ENCODE results near the gene AFG1L. TPM values are rescaled to one million over a fixed set of nuclear protein-coding genes. Genes with fewer than 3 reads are reported as not detected.

The AFG1L gene
- total RNA-seq, 1 donor, result 6.0 TPM

DNA sequence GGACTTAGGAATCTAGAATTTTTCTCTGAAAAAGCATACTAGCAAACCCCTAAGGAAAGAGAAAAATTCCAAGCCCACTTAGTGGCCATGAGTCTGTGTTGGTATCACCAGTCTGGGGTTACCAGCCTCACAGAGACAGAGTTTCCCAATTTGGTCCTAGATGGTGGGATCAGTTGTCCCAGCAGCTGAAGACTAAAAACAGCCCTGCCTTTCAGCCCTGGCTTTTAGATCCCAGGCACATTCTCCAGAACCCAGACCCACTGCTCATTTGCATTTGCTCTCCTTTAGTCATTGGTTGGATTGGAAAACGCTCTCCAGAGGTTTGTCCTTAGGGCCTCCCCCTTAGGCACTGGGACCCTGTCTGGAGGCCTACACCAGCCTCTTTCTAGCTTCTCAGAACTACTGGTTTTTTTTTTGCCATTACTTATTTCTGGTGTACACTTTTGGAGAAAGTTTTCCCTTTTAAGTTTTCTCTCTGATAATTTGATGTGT, 226.8 kb downstream of the AFG1L start:
- TF ChIP-seq, protein P1, sequence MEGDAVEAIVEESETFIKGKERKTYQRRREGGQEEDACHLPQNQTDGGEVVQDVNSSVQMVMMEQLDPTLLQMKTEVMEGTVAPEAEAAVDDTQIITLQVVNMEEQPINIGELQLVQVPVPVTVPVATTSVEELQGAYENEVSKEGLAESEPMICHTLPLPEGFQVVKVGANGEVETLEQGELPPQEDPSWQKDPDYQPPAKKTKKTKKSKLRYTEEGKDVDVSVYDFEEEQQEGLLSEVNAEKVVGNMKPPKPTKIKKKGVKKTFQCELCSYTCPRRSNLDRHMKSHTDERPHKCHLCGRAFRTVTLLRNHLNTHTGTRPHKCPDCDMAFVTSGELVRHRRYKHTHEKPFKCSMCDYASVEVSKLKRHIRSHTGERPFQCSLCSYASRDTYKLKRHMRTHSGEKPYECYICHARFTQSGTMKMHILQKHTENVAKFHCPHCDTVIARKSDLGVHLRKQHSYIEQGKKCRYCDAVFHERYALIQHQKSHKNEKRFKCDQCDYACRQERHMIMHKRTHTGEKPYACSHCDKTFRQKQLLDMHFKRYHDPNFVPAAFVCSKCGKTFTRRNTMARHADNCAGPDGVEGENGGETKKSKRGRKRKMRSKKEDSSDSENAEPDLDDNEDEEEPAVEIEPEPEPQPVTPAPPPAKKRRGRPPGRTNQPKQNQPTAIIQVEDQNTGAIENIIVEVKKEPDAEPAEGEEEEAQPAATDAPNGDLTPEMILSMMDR (IDR thresholded peaks at IDR 0.05; ENCODE audit: insufficient read depth, low read length), result no peak
- no peak overlapping the region for H3K4me3 ChIP-seq (ENCODE audit: low read depth, low read length)
- no peak for DNase-seq (ENCODE audit: low read depth)

DNA sequence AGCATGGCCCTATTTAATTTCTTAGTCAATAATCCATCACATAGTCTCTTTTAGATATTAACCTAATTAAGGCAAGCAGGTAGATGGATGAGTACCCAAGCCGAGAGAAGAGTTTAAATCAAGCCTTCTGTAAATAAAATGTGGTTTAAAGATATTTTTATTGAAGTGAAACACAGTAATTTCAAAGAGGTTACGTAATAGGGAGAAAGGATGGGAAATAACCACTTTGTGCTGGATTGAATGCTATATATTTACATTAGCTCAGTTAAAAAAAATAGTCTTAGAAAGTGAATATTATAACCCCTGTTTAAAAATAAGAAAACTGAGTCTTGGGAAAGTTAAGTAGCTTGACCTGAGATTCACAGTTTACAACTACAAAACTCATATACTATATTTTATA, 228.8 kb downstream of the AFG1L start:
- H3K4me3 ChIP-seq (ENCODE audit: low read depth, low read length), result no peak overlapping the region
- DNase-seq (ENCODE audit: low read depth), result no peak
- TF ChIP-seq, protein P1 (IDR thresholded peaks at IDR 0.05; ENCODE audit: insufficient read depth, low read length), result no peak

DNA sequence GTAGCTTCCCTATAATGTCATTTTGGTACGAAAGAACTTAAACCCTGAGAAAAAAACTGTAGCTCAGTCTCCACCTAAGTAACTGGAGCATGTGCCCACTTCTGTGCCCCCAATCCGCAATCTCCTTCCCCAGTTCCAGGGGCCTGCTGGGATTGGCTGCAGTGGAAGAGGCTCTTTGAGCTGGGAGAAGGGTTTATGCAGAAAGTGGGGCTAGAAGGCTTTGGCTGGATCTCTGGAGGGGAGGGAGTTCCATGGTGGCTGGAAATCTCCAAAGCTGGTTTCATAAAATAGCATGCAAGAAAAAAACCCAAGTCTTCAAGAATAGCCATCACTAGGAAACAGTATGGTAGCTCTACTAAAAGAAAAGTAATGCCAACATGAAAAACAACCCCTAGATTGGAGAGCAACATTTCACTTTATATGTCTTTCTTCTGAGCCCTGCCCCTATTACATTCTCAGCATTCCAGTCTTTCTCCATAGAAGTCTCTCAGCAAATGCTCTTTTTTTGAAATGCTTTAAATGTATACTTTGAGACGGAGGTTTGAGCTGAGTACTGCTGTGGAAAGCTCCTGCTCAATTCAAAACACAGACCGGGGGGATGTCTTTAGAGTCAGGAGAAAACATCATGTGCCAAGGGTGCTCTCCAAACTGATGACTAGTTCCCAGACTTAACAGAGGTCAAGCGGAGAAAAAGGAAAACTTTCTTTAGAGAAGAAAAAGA, 229.8 kb downstream of the AFG1L start:
- peak; percentile 22 for DNase-seq (ENCODE audit: low read depth)
- TF ChIP-seq, protein P1 (IDR thresholded peaks at IDR 0.05; ENCODE audit: insufficient read depth, low read length), result no peak
- no peak overlapping the region for H3K4me3 ChIP-seq (ENCODE audit: low read depth, low read length)

DNA sequence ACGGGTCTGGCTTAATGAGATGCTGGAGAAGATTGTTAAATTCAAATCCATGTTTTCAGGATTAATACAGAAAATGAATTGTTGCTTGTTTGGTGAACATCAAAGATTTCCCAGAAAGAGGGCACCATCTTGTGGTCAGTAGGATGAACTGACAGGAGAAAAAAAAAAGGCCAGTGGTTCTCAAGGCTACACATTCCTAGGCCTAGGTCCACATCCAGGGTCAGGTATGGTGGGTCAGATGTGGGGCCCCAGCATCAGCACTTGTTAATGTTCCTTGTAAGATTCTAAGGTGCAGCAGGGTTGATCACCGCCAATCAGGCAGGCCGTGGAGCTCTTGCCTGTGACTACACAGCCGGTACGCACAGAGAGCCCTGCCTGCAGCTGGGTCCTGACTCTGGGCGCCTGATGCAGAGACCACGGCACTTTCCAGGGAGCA, 231.9 kb downstream of the AFG1L start:
- peak; percentile 69 for DNase-seq (ENCODE audit: low read depth)
- TF ChIP-seq, protein P1 (IDR thresholded peaks at IDR 0.05; ENCODE audit: insufficient read depth, low read length), result peak; percentile 85
- no peak overlapping the region for H3K4me3 ChIP-seq (ENCODE audit: low read depth, low read length)

DNA sequence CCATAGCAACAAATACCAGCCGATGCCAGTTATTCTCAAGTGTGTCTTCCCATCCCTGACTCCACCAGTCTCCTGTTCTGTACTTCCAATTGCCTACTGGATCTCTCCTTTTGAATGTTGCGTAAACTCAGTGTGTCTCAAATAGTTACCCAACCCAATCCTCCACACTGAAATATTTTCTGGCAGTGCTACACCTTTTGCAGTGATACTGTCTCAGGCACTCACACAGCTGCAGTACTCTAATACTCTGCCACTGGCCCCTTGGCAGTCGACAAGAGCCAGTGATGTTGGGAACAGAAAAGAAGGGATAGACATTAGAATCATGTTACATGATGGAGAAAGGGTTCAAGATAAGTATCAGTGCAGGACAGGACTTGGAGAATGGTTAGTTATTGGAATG, 234.0 kb downstream of the AFG1L start:
- no peak for DNase-seq (ENCODE audit: low read depth)
- TF ChIP-seq, protein P1 (IDR thresholded peaks at IDR 0.05; ENCODE audit: insufficient read depth, low read length), result no peak
- no peak overlapping the region for H3K4me3 ChIP-seq (ENCODE audit: low read depth, low read length)

DNA sequence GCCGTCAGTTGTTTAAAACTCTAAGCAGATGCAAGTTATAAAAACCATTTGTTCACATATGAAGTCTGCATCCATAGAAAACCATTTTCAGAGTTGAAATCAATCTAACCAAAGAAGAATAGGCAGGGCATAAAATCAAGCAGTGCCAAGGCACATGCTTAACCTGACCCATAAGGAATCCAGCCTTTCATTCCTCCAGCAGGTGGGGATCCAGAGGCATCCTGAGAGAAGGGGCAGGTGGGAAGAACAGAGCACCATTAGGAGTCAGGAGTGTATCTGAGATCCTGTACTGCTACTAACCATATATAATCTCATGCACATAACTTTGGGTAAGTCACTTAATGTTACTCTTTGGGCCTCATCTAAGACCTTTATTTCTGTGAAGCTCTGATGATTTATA, 236.5 kb downstream of the AFG1L start:
- H3K4me3 ChIP-seq (ENCODE audit: low read depth, low read length), result no peak overlapping the region
- no peak for DNase-seq (ENCODE audit: low read depth)
- TF ChIP-seq, protein P1 (IDR thresholded peaks at IDR 0.05; ENCODE audit: insufficient read depth, low read length), result no peak

Data from fibroblast of the aortic adventitia (primary cell).